ENCODE measurements around the gene CCDC177. TPM values are rescaled to one million over a fixed set of nuclear protein-coding genes. Genes with fewer than 3 reads are reported as not detected.

Gene CCDC177
- total and polyA plus RNA-seq, 12 donors = 0.03 TPM; not detected in 11

GRCh38 chr14:69591317-69591716 is 16.6 kb upstream of the CCDC177 start:
- no peaks in the 10 kb centered on the region for H3K27me3 ChIP-seq
- 95 to 97% methylated on average over 2 of the region's 2 CpGs for WGBS, 2 donors
- peaks cover 0 to 16% (median 5%) of the 10 kb centered on the region in 9 donors for H3K4me1 ChIP-seq
- no peaks in the 10 kb centered on the region for H3K9me3 ChIP-seq
- DNase-seq (no peak), ATAC-seq (no peak)
- H3K4me3 ChIP-seq = no peak overlapping the region
- TF ChIP-seq CTCF (IDR thresholded peaks at IDR 0.05) = no peak
- no peaks in the 10 kb centered on the region for H3K36me3 ChIP-seq
- H3K27ac ChIP-seq = no peak overlapping the region
- intact Hi-C loops (cut with DNase I) = no loop called here

- no peaks in the 10 kb centered on the region for H3K27me3 ChIP-seq
- DNase-seq (no peak), ATAC-seq (peak in 3 of 8 donors; percentile 28 to 61 (median 40))
- H3K9me3 ChIP-seq = no peaks in the 10 kb centered on the region
- no peak overlapping the region for H3K4me3 ChIP-seq
- intact Hi-C loops (cut with DNase I) = loop anchor here in 4 of 10 donors (5.0 to 10.0 kb wide), 2 partner anchors 140 to 437 kb away; no protein-coding TSS in a partner anchor
- H3K36me3 ChIP-seq = no peaks in the 10 kb centered on the region
- WGBS, 2 donors = 64 to 69% methylated on average over 8 of the region's 8 CpGs
- H3K4me1 ChIP-seq = peaks cover 0 to 36% (median 14%) of the 10 kb centered on the region in 9 donors
- H3K27ac ChIP-seq = peak overlapping the region in 2 of 10 donors; percentile 26 to 56
- no peak for TF ChIP-seq CTCF (IDR thresholded peaks at IDR 0.05)
Observed at GRCh38 chr14:69587389-69587788, 12.7 kb upstream of the CCDC177 start.

GRCh38 chr14:69586404-69586803 is 11.7 kb upstream of the CCDC177 start:
- Histone ChIP-seq H3K27me3 (no peaks in the 10 kb centered on the region), H3K36me3 (no peaks in the 10 kb centered on the region), H3K4me1 (peaks cover 0 to 36% (median 14%) of the 10 kb centered on the region in 9 donors), H3K27ac (peak overlapping the region in 4 of 10 donors; percentile 22 to 71 (median 44)), H3K4me3 (no peak overlapping the region), H3K9me3 (no peaks in the 10 kb centered on the region)
- DNase-seq = no peak
- peak in 5 of 8 donors; percentile 29 to 58 (median 44) for ATAC-seq
- intact Hi-C loops (cut with DNase I) = loop anchor here in 4 of 10 donors (5.0 to 10.0 kb wide), 2 partner anchors 141 to 438 kb away; no protein-coding TSS in a partner anchor
- WGBS, 2 donors = 56 to 63% methylated on average over 4 of the region's 4 CpGs
- TF ChIP-seq CTCF (IDR thresholded peaks at IDR 0.05) = no peak

- ATAC-seq = no peak
- TF ChIP-seq CTCF (IDR thresholded peaks at IDR 0.05) = no peak
- Histone ChIP-seq H3K36me3 (no peaks in the 10 kb centered on the region), H3K9me3 (no peaks in the 10 kb centered on the region), H3K27me3 (peaks cover 0 to under 1% (median 0%) of the 10 kb centered on the region in 7 donors), H3K4me3 (no peak overlapping the region), H3K27ac (no peak overlapping the region), H3K4me1 (peaks cover 0 to 36% (median 14%) of the 10 kb centered on the region in 9 donors)
- 96 to 97% methylated on average over 1 of the region's 1 CpG for WGBS, 2 donors
- intact Hi-C loops (cut with DNase I) = loop anchor here in 5 of 10 donors (2.0 to 10.0 kb wide), 2 partner anchors 142 to 440 kb away; no protein-coding TSS in a partner anchor
- no peak for DNase-seq
Observed at GRCh38 chr14:69584389-69584788, 9.7 kb upstream of the CCDC177 start.
